ENCODE results near the gene CNGA1.

Gene CNGA1

DNA sequence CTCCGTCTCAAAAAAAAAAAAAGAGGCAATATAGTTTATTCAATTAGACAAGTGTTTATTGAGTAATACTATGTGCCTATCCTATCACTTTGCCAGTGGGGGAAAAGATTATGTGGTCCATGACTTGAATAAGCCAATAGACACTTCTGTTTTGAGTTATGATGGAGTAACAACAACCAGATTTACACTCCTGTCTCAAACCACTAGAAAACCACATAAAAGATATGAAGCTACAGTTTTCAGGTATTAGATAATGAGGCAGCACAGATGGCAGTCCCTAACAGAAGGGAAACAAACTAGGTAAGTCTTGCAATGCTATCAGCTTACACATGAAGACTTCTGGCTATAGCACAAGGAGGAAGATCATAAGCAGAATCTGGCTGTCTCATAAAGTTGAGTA is 124.6 kb downstream of the CNGA1 start:
- DNase-seq (ENCODE audit: low spot score) = no peak

Data from GM03348 (cell line).